ENCODE data around the gene LMTK3. TPM values are rescaled to one million over a fixed set of nuclear protein-coding genes. Genes with fewer than 3 reads are reported as not detected.
"Not testable (repeated sequence)": the region's sequence is repeated elsewhere in the genome, so short reads cannot be mapped to it uniquely, and the experiment has no call there.

The LMTK3 gene
- total RNA-seq, 4 donors from 2014 or later: 0.12 to 0.47 (median 0.39) TPM

- no peak for TF ChIP-seq CTCF (IDR thresholded peaks at IDR 0.05)
- DNase-seq (ENCODE audit: low spot score) (no peak), ATAC-seq (ENCODE audit: low FRiP score) (no peak)
These were observed 28.0 kb upstream of the LMTK3 start for GRCh38 chr19:48539503-48540096.

- not testable (repeated sequence) for DNase-seq (ENCODE audit: low spot score); ATAC-seq (ENCODE audit: low FRiP score)
These were observed 26.4 kb upstream of the LMTK3 start for GRCh38 chr19:48538057-48538456.

- no peak for TF ChIP-seq CTCF (IDR thresholded peaks at IDR 0.05)
- no peak for ATAC-seq (ENCODE audit: low FRiP score)
- no peak for DNase-seq (ENCODE audit: low spot score)
These were observed 25.9 kb upstream of the LMTK3 start for GRCh38 chr19:48537541-48537940.

- no peak for TF ChIP-seq CTCF (IDR thresholded peaks at IDR 0.05)
- no peak for ATAC-seq (ENCODE audit: low FRiP score)
- DNase-seq (ENCODE audit: low spot score): no peak
These were observed 22.1 kb upstream of the LMTK3 start for GRCh38 chr19:48533770-48534169.

- no peak for ATAC-seq (ENCODE audit: low FRiP score)
- no peak for TF ChIP-seq CTCF (IDR thresholded peaks at IDR 0.05)
These were observed 19.1 kb upstream of the LMTK3 start for GRCh38 chr19:48530770-48531169.

GRCh38 chr19:48530066-48530720 lies 18.6 kb upstream of the LMTK3 start:
- no peak for ATAC-seq (ENCODE audit: low FRiP score)

More at GRCh38 chr19:48530770-48531169, 19.1 kb upstream of the LMTK3 start:
- DNase-seq (ENCODE audit: low spot score): no peak

GRCh38 chr19:48529156-48529555 lies 17.5 kb upstream of the LMTK3 start:
- no peak for DNase-seq (ENCODE audit: low spot score)
- TF ChIP-seq CTCF (IDR thresholded peaks at IDR 0.05): no peak

More at GRCh38 chr19:48530066-48530720, 18.6 kb upstream of the LMTK3 start:
- DNase-seq (ENCODE audit: low spot score): no peak
- TF ChIP-seq CTCF (IDR thresholded peaks at IDR 0.05): no peak

More at GRCh38 chr19:48529156-48529555, 17.5 kb upstream of the LMTK3 start:
- no peak for ATAC-seq (ENCODE audit: low FRiP score)
